H1 (cell line): Measurements from ENCODE around the gene TOP1. TPM values are rescaled to one million over a fixed set of nuclear protein-coding genes. Genes with fewer than 3 reads are reported as not detected.

Source experiments
- CTCF ChIA-PET: fragments of 300-600 bp; sonication (Branson Sonifier 250); formaldehyde crosslinking; loops from one replicate; lab custom pipeline; 2021; ENCODE audit not compliant: partially characterized antibody; lab: Charles Lee
- POLR2A ChIA-PET: fragments of 300-600 bp; sonication (Branson Sonifier 250); formaldehyde crosslinking; loops from one replicate; lab custom pipeline; 2021; ENCODE audit warnings: inconsistent platforms; ENCODE audit not compliant: partially characterized antibody; lab: Charles Lee
- DNase-seq, 2 experiments: peaks; one replicate each; pipeline versions ENCODE4 v3.0.0 to v3.0.0-alpha.2; 2010 to 2022; ENCODE audit warnings: low spot score in 2 of 2, low read depth in 1 of 2, mixed read lengths in 1 of 2
- FAIRE-seq: peaks from 2 replicates; lab custom pipeline; 2011; peaks lifted over from hg19 to GRCh38; lab: Jason Lieb, UNC
- H2AFZ ChIP-seq: 2 replicates; pipeline ENCODE4 v1.8.1; 2012; ENCODE audit warnings: low read length, inconsistent platforms
- H2AK5ac ChIP-seq: 2 replicates; pipeline ENCODE4 v1.6.1; 2013; ENCODE audit warnings: low read depth, low read length
- H2BK120ac ChIP-seq: replicated peaks from 2 replicates; pipeline ENCODE3; 2013; ENCODE audit warnings: low read depth, low read length, inconsistent platforms
- H2BK12ac ChIP-seq: 2 replicates; pipeline ENCODE4 v1.6.1; 2013; ENCODE audit warnings: low read depth, low read length
- H2BK15ac ChIP-seq: 2 replicates; pipeline ENCODE4 v1.6.1; 2013; ENCODE audit warnings: low read length
- H2BK20ac ChIP-seq: 2 replicates; pipeline ENCODE4 v1.6.1; 2013; ENCODE audit warnings: low read length
- H2BK5ac ChIP-seq: 2 replicates; pipeline ENCODE4 v1.6.1; 2013; ENCODE audit warnings: low read depth, low read length
- H3K14ac ChIP-seq: 2 replicates; pipeline ENCODE4 v1.6.1; 2013; ENCODE audit warnings: inconsistent platforms; ENCODE audit not compliant: insufficient read length
- H3K18ac ChIP-seq: 2 replicates; pipeline ENCODE4 v1.6.1; 2013; ENCODE audit warnings: low read length; ENCODE audit errors: extremely low read depth
- H3K23ac ChIP-seq: 2 replicates; pipeline ENCODE4 v1.6.1; 2013; ENCODE audit warnings: inconsistent platforms; ENCODE audit not compliant: insufficient read length
- H3K23me2 ChIP-seq: 2 replicates; pipeline ENCODE4 v1.6.1; 2013; ENCODE audit warnings: low read depth, low read length
- H3K27ac ChIP-seq: 2 replicates; pipeline ENCODE4 v1.6.1; 2011; ENCODE audit warnings: low read depth, low read length, inconsistent platforms
- H3K27me3 ChIP-seq, 4 experiments: replicated peaks in 1 of 4; 1 replicate in 1 of 4; 2 replicates in 3 of 4; pipeline versions ENCODE4 v1.6.1 to v1.8.1; 2011 to 2013; ENCODE audit warnings: low read length in 3 of 4, mild to moderate bottlenecking in 3 of 4, inconsistent platforms in 2 of 4, mixed read lengths in 2 of 4, moderate library complexity in 1 of 4; ENCODE audit not compliant: control insufficient read depth in 3 of 4, insufficient read depth in 3 of 4; ENCODE audit errors: extremely low read depth in 1 of 4
- H3K36me3 ChIP-seq, 4 experiments: 2 replicates each; pipeline versions ENCODE4 v1.6.1 to v1.8.1; 2011 to 2013; ENCODE audit warnings: mild to moderate bottlenecking in 4 of 4, low read length in 3 of 4, moderate library complexity in 2 of 4, control low read depth in 1 of 4, inconsistent platforms in 1 of 4; ENCODE audit not compliant: insufficient read depth in 4 of 4, control insufficient read depth in 2 of 4
- H3K4ac ChIP-seq: replicated peaks from 2 replicates; pipeline ENCODE3; 2013; ENCODE audit warnings: low read length, low read depth, mixed read lengths, inconsistent platforms; ENCODE audit not compliant: insufficient read length
- H3K4me1 ChIP-seq, 4 experiments: replicated peaks in 1 of 4; 1 replicate in 1 of 4; 2 replicates in 3 of 4; pipeline versions ENCODE4 v1.6.1 to v1.8.1; 2011 to 2013; ENCODE audit warnings: low read length in 3 of 4, inconsistent platforms in 2 of 4, mixed read lengths in 1 of 4; ENCODE audit not compliant: insufficient read depth in 4 of 4, control insufficient read depth in 3 of 4
- H3K4me2 ChIP-seq, 2 experiments: 2 replicates each; pipeline versions ENCODE4 v1.6.1 to v1.8.1; 2011 to 2013; ENCODE audit warnings: low read depth in 2 of 2, low read length in 2 of 2, control low read depth in 1 of 2, inconsistent platforms in 1 of 2, mild to moderate bottlenecking in 1 of 2; ENCODE audit not compliant: insufficient read depth in 1 of 2
- H3K4me3 ChIP-seq, 4 experiments: fragments of 200-600, 300-600 bp in 1 of 4; sonication (generic), shearing (Covaris generic), sonication (Bioruptor Twin) in 1 of 4; 2 replicates each; pipeline versions ENCODE4 v1.5.1 to v1.8.1; 2011 to 2016; ENCODE audit warnings: low read length in 4 of 4, low read depth in 3 of 4, control low read depth in 2 of 4, inconsistent platforms in 2 of 4, mild to moderate bottlenecking in 2 of 4, mixed read lengths in 1 of 4, moderate library complexity in 1 of 4; ENCODE audit not compliant: insufficient read depth in 2 of 4; ENCODE audit errors: extremely low read depth in 1 of 4
- H3K56ac ChIP-seq: replicated peaks from 2 replicates; pipeline ENCODE3; 2013; ENCODE audit warnings: low read depth, mild to moderate bottlenecking, mixed read lengths, low read length, inconsistent platforms; ENCODE audit not compliant: insufficient read length
- H3K79me1 ChIP-seq: 2 replicates; pipeline ENCODE4 v1.6.1; 2013; ENCODE audit warnings: low read depth, low read length, control low read depth
- H3K79me2 ChIP-seq, 2 experiments: 2 replicates each; pipeline versions ENCODE4 v1.6.1 to v1.8.1; 2012 to 2013; ENCODE audit warnings: low read length in 2 of 2, mild to moderate bottlenecking in 2 of 2, inconsistent platforms in 1 of 2; ENCODE audit not compliant: insufficient read depth in 2 of 2, control insufficient read depth in 1 of 2
- H3K9ac ChIP-seq, 4 experiments: replicated peaks in 1 of 4; 1 replicate in 1 of 4; 2 replicates in 3 of 4; pipeline versions ENCODE4 v1.6.1 to v1.8.1; 2011 to 2013; ENCODE audit warnings: low read depth in 3 of 4, low read length in 3 of 4, control low read depth in 2 of 4, mild to moderate bottlenecking in 2 of 4, moderate library complexity in 2 of 4, inconsistent platforms in 1 of 4; ENCODE audit errors: extremely low read depth in 1 of 4
- H3K9me3 ChIP-seq, 2 experiments: 2 replicates each; pipeline versions ENCODE4 v1.6.1 to v1.8.1; 2012 to 2013; ENCODE audit warnings: mild to moderate bottlenecking in 2 of 2, moderate library complexity in 2 of 2, control low read depth in 1 of 2, inconsistent platforms in 1 of 2, low read depth in 1 of 2, low read length in 1 of 2, mixed read lengths in 1 of 2; ENCODE audit not compliant: insufficient read depth in 2 of 2
- H4K20me1 ChIP-seq, 2 experiments: replicated peaks in 1 of 2; 2 replicates each; pipeline versions ENCODE3 to v1.8.1; 2011 to 2013; ENCODE audit warnings: inconsistent platforms in 2 of 2, low read length in 2 of 2, mild to moderate bottlenecking in 1 of 2; ENCODE audit not compliant: insufficient read depth in 2 of 2, control insufficient read depth in 1 of 2
- H4K5ac ChIP-seq: 2 replicates; pipeline ENCODE4 v1.6.1; 2013; ENCODE audit warnings: low read length, low read depth, mixed read lengths, inconsistent platforms; ENCODE audit not compliant: insufficient read length
- H4K8ac ChIP-seq: 2 replicates; pipeline ENCODE4 v1.8.0; 2013; ENCODE audit warnings: mild to moderate bottlenecking, moderate library complexity, low read length, inconsistent platforms; ENCODE audit not compliant: insufficient read depth; ENCODE audit errors: extremely low read depth
- H4K91ac ChIP-seq: replicated peaks from 2 replicates; pipeline ENCODE3; 2013; ENCODE audit warnings: low read length, mixed read lengths, inconsistent platforms; ENCODE audit not compliant: insufficient read length
- ATF2 ChIP-seq: IDR thresholded peaks from 2 replicates; pipeline ENCODE4 v1.6.1; 2012; ENCODE audit warnings: low read length, inconsistent platforms
- CBX8 ChIP-seq: fragments of 300-800, 300-1000 bp; sonication (generic); IDR thresholded peaks from 2 replicates; pipeline ENCODE4 v1.7.1; 2016; ENCODE audit warnings: low read depth, low read length, borderline replicate concordance
- CEBPB ChIP-seq: IDR thresholded peaks from 2 replicates; pipeline ENCODE4 v1.6.1; 2012; ENCODE audit warnings: low read depth, low read length
- EP300 ChIP-seq, 2 experiments: IDR thresholded peaks; 1 replicate in 1 of 2; 2 replicates in 1 of 2; pipeline ENCODE4 v1.6.1; 2011 to 2012; ENCODE audit warnings: low read depth in 2 of 2, low read length in 2 of 2, mild to moderate bottlenecking in 2 of 2, borderline replicate concordance in 1 of 2, inconsistent platforms in 1 of 2, moderate library complexity in 1 of 2
- HDAC6 ChIP-seq: IDR thresholded peaks from one replicate; pipeline ENCODE4 v1.7.1; 2012; ENCODE audit warnings: low read depth, mild to moderate bottlenecking, inconsistent platforms, low read length, moderate library complexity
- JUN ChIP-seq: IDR thresholded peaks from 2 replicates; pipeline ENCODE4 v1.6.1; 2011; ENCODE audit warnings: low read depth, mild to moderate bottlenecking, improper control_type of control experiment, low read length
- NANOG ChIP-seq: IDR thresholded peaks from 2 replicates; pipeline ENCODE4 v1.6.1; 2011; ENCODE audit warnings: low read length, low read depth, mild to moderate bottlenecking, inconsistent platforms; ENCODE audit not compliant: insufficient read depth, poor library complexity, severe bottlenecking
- PHF8 ChIP-seq: fragments of 200-600 bp; sonication (generic); conservative IDR thresholded peaks from 2 replicates; pipeline ENCODE4 v1.7.1; 2012; ENCODE audit warnings: low read depth, mild to moderate bottlenecking, inconsistent platforms, low read length, moderate library complexity
- RBBP5 ChIP-seq: IDR thresholded peaks from 2 replicates; pipeline ENCODE4 v1.7.1; 2012; ENCODE audit warnings: low read depth, mild to moderate bottlenecking, inconsistent platforms, low read length, moderate library complexity, borderline replicate concordance
- RXRA ChIP-seq: IDR thresholded peaks from 2 replicates; pipeline ENCODE4 v1.6.1; 2011; ENCODE audit warnings: low read depth, mild to moderate bottlenecking, low read length, moderate library complexity; ENCODE audit not compliant: insufficient read depth
- SAP30 ChIP-seq: fragments of 300-600 bp; sonication (generic); IDR thresholded peaks from 2 replicates; pipeline ENCODE4 v1.7.1; 2012; ENCODE audit warnings: low read length, moderate library complexity, mild to moderate bottlenecking, inconsistent platforms; ENCODE audit not compliant: insufficient read depth, insufficient replicate concordance
- SIX5 ChIP-seq: IDR thresholded peaks from 2 replicates; pipeline ENCODE4 v1.6.1; 2011; ENCODE audit warnings: mild to moderate bottlenecking, low read depth, low read length
- polyA plus RNA-seq, 7 experiments: library from polyadenylated mRNA; depleted of rRNA in 3 of 7; stranded (reverse) in 5 of 7; unstranded in 2 of 7; fragments of >200 nt in 5 of 7; fragments of 200-250 nt in 2 of 7; gene quantifications; 1 replicate in 5 of 7; 2 replicates in 1 of 7; 4 replicates in 1 of 7; pipeline versions ENCODE4 v1.2.1 to v1.2.3, GENCODE V29; 2011 to 2013; ENCODE audit warnings: missing spikeins in 2 of 7, mixed read lengths in 2 of 7
- total RNA-seq: library from RNA; stranded (reverse); fragmentation: NEBNext Ultra II Directional; extraction: Animal tissue kit (Norgen Biotek cat#: 25700); gene quantifications from 2 replicates; pipeline ENCODE4 v1.2.1, GENCODE V29; 2021

Gene TOP1
- total and polyA plus RNA-seq, 2 of the 8 experiments (the other 6 are each of a cell fraction or from before 2014, with no cell fraction given) = 7.4 to 108 TPM

DNA sequence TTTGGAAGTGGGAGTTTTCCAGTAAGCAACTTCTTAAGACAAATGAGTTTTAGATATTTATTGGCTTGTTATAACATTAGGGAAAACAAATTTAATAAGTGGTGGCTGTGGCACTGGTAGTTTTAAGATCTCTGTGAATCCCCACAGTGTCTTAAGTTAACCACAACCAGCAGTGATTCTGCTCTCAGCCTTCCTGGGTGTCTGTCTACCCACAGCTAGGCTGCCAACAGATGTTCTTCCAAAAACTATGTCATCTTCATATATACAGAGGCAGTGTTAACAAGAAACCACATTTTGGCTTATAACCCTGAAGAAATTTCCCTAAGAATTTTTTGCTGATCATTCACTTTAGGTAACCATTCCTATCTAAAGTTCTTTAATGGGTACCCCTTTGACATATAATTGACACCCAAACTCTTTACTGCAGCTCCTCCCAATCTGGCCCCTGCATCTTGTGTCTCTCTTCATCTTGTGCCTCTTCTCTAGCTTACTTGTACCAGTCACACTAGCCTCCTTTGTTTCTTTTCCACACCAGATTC lies 52.7 kb downstream of the TOP1 start:
- H3K79me2 ChIP-seq = no peaks in the 10 kb centered on the region
- no peaks in the 10 kb centered on the region for H3K79me1 ChIP-seq
- peaks cover 0 to 3% of the 10 kb centered on the region in 2 experiments for H4K20me1 ChIP-seq
- no peak overlapping the region for H2AFZ ChIP-seq
- no peaks in the 10 kb centered on the region for H3K9me3 ChIP-seq
- H2AK5ac ChIP-seq = no peak overlapping the region
- H2BK15ac ChIP-seq = no peak overlapping the region
- no peak overlapping the region for H4K5ac ChIP-seq
- H2BK120ac ChIP-seq = no peak overlapping the region
- ChIA-PET CTCF (interaction anchor here (0.6 to 6.4 kb wide), 6 partner anchors 13 to 259 kb away, joined by 3 to 48 read pairs (median 4); partner anchors contain the start of gene LPIN3), POLR2A (no interaction called here)
- no peak overlapping the region for H3K18ac ChIP-seq
- H3K56ac ChIP-seq = no peak overlapping the region
- FAIRE-seq (no peak), DNase-seq (no peak)
- H2BK5ac ChIP-seq = no peak overlapping the region
- H2BK12ac ChIP-seq = no peak overlapping the region
- H3K36me3 ChIP-seq = peaks cover 11 to 72% (median 44%) of the 10 kb centered on the region in 4 experiments
- no peaks in the 10 kb centered on the region for H3K27me3 ChIP-seq
- H3K4me3 ChIP-seq = no peak overlapping the region
- H3K23me2 ChIP-seq = no peaks in the 10 kb centered on the region
- H3K4me1 ChIP-seq = no peaks in the 10 kb centered on the region
- no peak overlapping the region for H4K91ac ChIP-seq
- no peak overlapping the region for H4K8ac ChIP-seq
- H3K14ac ChIP-seq = no peak overlapping the region
- no peak overlapping the region for H2BK20ac ChIP-seq
- no peak overlapping the region for H3K9ac ChIP-seq
- H3K27ac ChIP-seq = no peak overlapping the region
- H3K23ac ChIP-seq = no peak overlapping the region
- H3K4ac ChIP-seq = no peak overlapping the region
- no peak overlapping the region for H3K4me2 ChIP-seq
- TF ChIP-seq NANOG = no peak
- TF ChIP-seq CEBPB = no peak
- TF ChIP-seq EP300 (IDR thresholded peaks at IDR 0.05; ENCODE audit: borderline replicate concordance in 1 of 2, low read depth in 2 of 2, low read length in 2 of 2) = no peak
- TF ChIP-seq PHF8 = no peak
- TF ChIP-seq SIX5 = no peak
- no peak for TF ChIP-seq RBBP5
- no peak for TF ChIP-seq JUN
- no peak for TF ChIP-seq ATF2
- TF ChIP-seq HDAC6 = no peak
- no peak for TF ChIP-seq SAP30
- TF ChIP-seq RXRA = no peak
- no peak for TF ChIP-seq CBX8
